Testis (tissue), 3 donors: ENCODE results near the gene SEC22A. TPM values are rescaled to one million over a fixed set of nuclear protein-coding genes. Genes with fewer than 3 reads are reported as not detected.

Source experiments
- DNase-seq: peaks from one replicate; pipeline ENCODE4 v3.0.0-alpha.2; 2019
- H3K27ac ChIP-seq, 2 donors: fragments of 200-600 bp; sonication (generic); one replicate each; pipeline ENCODE4 v1.5.1; 2019
- H3K27me3 ChIP-seq: fragments of 200-600 bp; sonication (generic); one replicate; pipeline ENCODE4 v1.5.1; 2019
- H3K36me3 ChIP-seq: fragments of 200-600 bp; sonication (generic); one replicate; pipeline ENCODE4 v1.5.1; 2017; ENCODE audit warnings: low read depth; ENCODE audit errors: missing control alignments
- H3K4me1 ChIP-seq: fragments of 200-600 bp; sonication (generic); one replicate; pipeline ENCODE4 v1.5.1; 2019
- H3K4me3 ChIP-seq, 2 donors: fragments of 200-600 bp; sonication (generic); one replicate each; pipeline ENCODE4 v1.5.1; 2017 to 2019
- H3K9me3 ChIP-seq: fragments of 200-600 bp; sonication (generic); one replicate; pipeline ENCODE4 v1.5.1; 2017
- POLR2A ChIP-seq: fragments of 450-650 bp; IDR thresholded peaks from one replicate; pipeline ENCODE4 v1.6.1; 2017; ENCODE audit warnings: antibody characterized with exemption, mild to moderate bottlenecking, moderate library complexity
- WGBS, 2 donors: methylation state at CpG; one replicate each; pipeline ENCODE4 v1.1.5; 2018; 5-methylcytosine and 5-hydroxymethylcytosine counted together
- intact Hi-C: fragments of 100-400 bp; cut with DNase I; formaldehyde crosslinking; loops from one replicate; pipeline ENCODE4 v1.15.1; 2023; ENCODE audit warnings: low total_unique reads
- polyA plus RNA-seq: library from polyadenylated mRNA; stranded (reverse); fragments of 350-450 nt; fragmentation: Illumina TruSeq; extraction: RNeasy Lipid Tissue Mini Kit (QIAGEN cat#74804); gene quantifications from one replicate; pipeline ENCODE4 v1.2.3, GENCODE V29; 2014; ENCODE audit warnings: low read depth, low replicate concordance; ENCODE audit not compliant: insufficient read depth
- total RNA-seq, 2 donors: library from RNA; depleted of rRNA; stranded (reverse); fragments of >200 nt; gene quantifications; one replicate each; pipeline ENCODE4 v1.2.3, GENCODE V29; 2016
- TF ChIP-seq, protein P1 (sequence below), 3 experiments: fragments of 450-650 bp in 2 of 3; fragments of 200-600 bp in 1 of 3; sonication (generic) in 1 of 3; IDR thresholded peaks; one replicate each; pipeline ENCODE4 v1.5.1; 2016 to 2019; ENCODE audit warnings: antibody characterized with exemption in 3 of 3, mild to moderate bottlenecking in 2 of 3, moderate library complexity in 1 of 3

SEC22A gene
- total and polyA plus RNA-seq, 3 donors from 2014 or later = 52.0 to 59.6 (median 58.8) TPM

- no peak for TF ChIP-seq POLR2A
- TF ChIP-seq, protein P1, sequence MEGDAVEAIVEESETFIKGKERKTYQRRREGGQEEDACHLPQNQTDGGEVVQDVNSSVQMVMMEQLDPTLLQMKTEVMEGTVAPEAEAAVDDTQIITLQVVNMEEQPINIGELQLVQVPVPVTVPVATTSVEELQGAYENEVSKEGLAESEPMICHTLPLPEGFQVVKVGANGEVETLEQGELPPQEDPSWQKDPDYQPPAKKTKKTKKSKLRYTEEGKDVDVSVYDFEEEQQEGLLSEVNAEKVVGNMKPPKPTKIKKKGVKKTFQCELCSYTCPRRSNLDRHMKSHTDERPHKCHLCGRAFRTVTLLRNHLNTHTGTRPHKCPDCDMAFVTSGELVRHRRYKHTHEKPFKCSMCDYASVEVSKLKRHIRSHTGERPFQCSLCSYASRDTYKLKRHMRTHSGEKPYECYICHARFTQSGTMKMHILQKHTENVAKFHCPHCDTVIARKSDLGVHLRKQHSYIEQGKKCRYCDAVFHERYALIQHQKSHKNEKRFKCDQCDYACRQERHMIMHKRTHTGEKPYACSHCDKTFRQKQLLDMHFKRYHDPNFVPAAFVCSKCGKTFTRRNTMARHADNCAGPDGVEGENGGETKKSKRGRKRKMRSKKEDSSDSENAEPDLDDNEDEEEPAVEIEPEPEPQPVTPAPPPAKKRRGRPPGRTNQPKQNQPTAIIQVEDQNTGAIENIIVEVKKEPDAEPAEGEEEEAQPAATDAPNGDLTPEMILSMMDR (IDR thresholded peaks at IDR 0.05) = no peak
- intact Hi-C loops = no loop called here
- Histone ChIP-seq H3K4me3 (no peak overlapping the region), H3K27me3 (no peaks in the 10 kb centered on the region), H3K27ac (no peak overlapping the region), H3K9me3 (no peaks in the 10 kb centered on the region), H3K4me1 (no peaks in the 10 kb centered on the region), H3K36me3 (no peaks in the 10 kb centered on the region)
- 64 to 80% methylated on average over 4 of the region's 4 CpGs for WGBS, 2 donors
- no peak for DNase-seq
Measured at GRCh38 chr3:123315271-123315595, 113.5 kb downstream of the SEC22A start.

GRCh38 chr3:123317716-123318115, 116.0 kb downstream of the SEC22A start:
- Histone ChIP-seq H3K27ac (no peak overlapping the region), H3K4me1 (no peaks in the 10 kb centered on the region), H3K27me3 (no peaks in the 10 kb centered on the region), H3K4me3 (no peak overlapping the region), H3K9me3 (no peaks in the 10 kb centered on the region), H3K36me3 (no peaks in the 10 kb centered on the region)
- TF ChIP-seq, protein P1 (IDR thresholded peaks at IDR 0.05) = no peak
- no peak for TF ChIP-seq POLR2A
- 89 to 92% methylated on average over 14 of the region's 14 CpGs for WGBS, 2 donors
- no peak for DNase-seq
- intact Hi-C loops = no loop called here

DNA sequence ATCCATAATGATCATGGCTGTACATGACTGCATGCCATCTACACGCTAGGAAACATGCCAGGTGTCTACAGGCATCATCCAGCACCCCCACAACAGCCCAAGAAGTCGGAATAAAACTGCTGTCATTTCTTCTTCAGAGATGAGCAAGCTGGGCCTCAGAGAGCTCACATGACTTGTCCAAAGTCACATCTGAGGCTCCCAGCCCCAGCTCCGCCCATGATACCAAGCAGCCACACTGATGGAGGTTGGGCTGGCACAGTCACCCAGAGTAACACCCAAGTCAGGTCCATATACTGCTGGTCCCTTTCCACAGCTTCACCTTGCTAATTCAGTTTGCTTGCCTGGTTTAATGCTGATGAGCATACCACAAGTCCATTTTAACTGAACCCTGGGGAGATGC, 116.6 kb downstream of the SEC22A start:
- Histone ChIP-seq H3K27me3 (no peaks in the 10 kb centered on the region), H3K4me1 (no peaks in the 10 kb centered on the region), H3K36me3 (no peaks in the 10 kb centered on the region), H3K4me3 (no peak overlapping the region), H3K9me3 (no peaks in the 10 kb centered on the region), H3K27ac (no peak overlapping the region)
- TF ChIP-seq POLR2A = no peak
- TF ChIP-seq, protein P1 (IDR thresholded peaks at IDR 0.05) = no peak
- DNase-seq = no peak
- intact Hi-C loops = no loop called here
- WGBS, 2 donors = 92 to 95% methylated on average over 2 to 3 of the region's 3 CpGs

GRCh38 chr3:123319760-123320159, 118.0 kb downstream of the SEC22A start:
- no peak overlapping the region for H3K27ac ChIP-seq
- H3K4me3 ChIP-seq = no peak overlapping the region
- intact Hi-C loops = no loop called here
- WGBS, 2 donors = 63% methylated on average over 7 of the region's 10 CpGs
- no peaks in the 10 kb centered on the region for H3K4me1 ChIP-seq
- DNase-seq = no peak
- no peaks in the 10 kb centered on the region for H3K36me3 ChIP-seq
- TF ChIP-seq, protein P1 (IDR thresholded peaks at IDR 0.05) = no peak
- TF ChIP-seq POLR2A = no peak
- no peaks in the 10 kb centered on the region for H3K9me3 ChIP-seq
- H3K27me3 ChIP-seq = no peaks in the 10 kb centered on the region

DNA sequence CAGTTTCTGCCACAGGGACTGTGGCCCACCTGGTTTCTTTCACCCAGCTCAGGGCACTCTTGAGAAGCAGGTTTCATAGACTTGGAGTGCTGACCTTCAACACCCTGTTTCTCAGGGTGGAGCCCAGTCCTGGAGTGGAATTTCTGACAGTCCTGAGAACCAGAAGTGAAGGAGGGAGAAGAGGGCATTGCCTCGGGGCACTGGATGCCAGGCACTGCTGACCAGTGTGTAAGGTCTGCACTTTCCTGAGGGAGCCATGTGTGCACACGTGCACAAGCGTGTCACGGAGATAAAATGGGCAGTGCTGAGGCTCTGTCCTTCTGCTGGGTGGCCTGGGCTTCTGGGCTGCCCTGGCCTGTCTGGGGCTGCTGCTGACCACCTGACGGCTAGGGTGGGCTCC, 118.5 kb downstream of the SEC22A start:
- Histone ChIP-seq H3K9me3 (no peaks in the 10 kb centered on the region), H3K4me1 (peaks cover 2% of the 10 kb centered on the region), H3K27ac (no peak overlapping the region), H3K4me3 (no peak overlapping the region), H3K27me3 (no peaks in the 10 kb centered on the region), H3K36me3 (no peaks in the 10 kb centered on the region)
- 84 to 87% methylated on average over 5 of the region's 5 CpGs for WGBS, 2 donors
- no peak for DNase-seq
- no peak for TF ChIP-seq POLR2A
- TF ChIP-seq, protein P1 (IDR thresholded peaks at IDR 0.05) = no peak
- intact Hi-C loops = no loop called here
